ENCODE measurements around the gene SEM1.

DNA sequence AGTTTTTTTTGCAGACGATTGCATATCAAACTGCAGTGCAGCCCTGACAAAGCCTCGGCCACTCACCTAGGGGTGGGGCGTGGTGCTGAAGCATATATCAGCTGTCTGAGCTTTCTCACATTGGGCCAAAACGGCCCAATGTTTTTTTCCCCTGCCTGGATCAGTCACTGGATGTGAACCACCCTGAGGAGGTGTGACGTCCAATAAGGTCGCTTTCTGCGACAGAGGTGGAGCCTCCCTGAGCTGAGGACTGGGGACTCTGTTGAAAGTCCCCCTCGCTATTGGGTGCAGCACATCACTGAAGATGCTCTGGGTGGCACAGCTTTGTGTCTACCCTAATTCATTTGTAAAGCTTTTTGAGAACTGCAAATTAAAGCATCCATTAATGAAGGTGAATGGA lies 60.9 kb downstream of the SEM1 start:
- TF ChIP-seq, protein P1, sequence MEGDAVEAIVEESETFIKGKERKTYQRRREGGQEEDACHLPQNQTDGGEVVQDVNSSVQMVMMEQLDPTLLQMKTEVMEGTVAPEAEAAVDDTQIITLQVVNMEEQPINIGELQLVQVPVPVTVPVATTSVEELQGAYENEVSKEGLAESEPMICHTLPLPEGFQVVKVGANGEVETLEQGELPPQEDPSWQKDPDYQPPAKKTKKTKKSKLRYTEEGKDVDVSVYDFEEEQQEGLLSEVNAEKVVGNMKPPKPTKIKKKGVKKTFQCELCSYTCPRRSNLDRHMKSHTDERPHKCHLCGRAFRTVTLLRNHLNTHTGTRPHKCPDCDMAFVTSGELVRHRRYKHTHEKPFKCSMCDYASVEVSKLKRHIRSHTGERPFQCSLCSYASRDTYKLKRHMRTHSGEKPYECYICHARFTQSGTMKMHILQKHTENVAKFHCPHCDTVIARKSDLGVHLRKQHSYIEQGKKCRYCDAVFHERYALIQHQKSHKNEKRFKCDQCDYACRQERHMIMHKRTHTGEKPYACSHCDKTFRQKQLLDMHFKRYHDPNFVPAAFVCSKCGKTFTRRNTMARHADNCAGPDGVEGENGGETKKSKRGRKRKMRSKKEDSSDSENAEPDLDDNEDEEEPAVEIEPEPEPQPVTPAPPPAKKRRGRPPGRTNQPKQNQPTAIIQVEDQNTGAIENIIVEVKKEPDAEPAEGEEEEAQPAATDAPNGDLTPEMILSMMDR (IDR thresholded peaks at IDR 0.05) = no peak
- no peak for TF ChIP-seq ZFX (IDR thresholded peaks at IDR 0.05; ENCODE audit: borderline replicate concordance)

All from 22Rv1 (cell line).